Limb (tissue), 2 donors: ENCODE results near the gene STARD3.

Source experiments
- DNase-seq, 2 donors: peaks; one replicate each; pipeline ENCODE4 v3.0.0-alpha.2; 2016; ENCODE audit errors: extremely low spot score in 2 of 2

The STARD3 gene

GRCh38 chr17:39635614-39636176 is 1.2 kb upstream of the STARD3 start:
- DNase-seq, result no peak

- DNase-seq, result no peak
Measured at GRCh38 chr17:39636587-39636926, 387 bp upstream of the STARD3 start.

- no peak for DNase-seq
Measured at GRCh38 chr17:39638317-39638716, 1.4 kb downstream of the STARD3 start.

- DNase-seq, result no peak
Measured at GRCh38 chr17:39639043-39639442, 2.1 kb downstream of the STARD3 start.

GRCh38 chr17:39639566-39640458 is 2.9 kb downstream of the STARD3 start:
- no peak for DNase-seq

GRCh38 chr17:39640591-39641031 is 3.7 kb downstream of the STARD3 start:
- DNase-seq, result no peak

- DNase-seq, result no peak
Measured at GRCh38 chr17:39641097-39641496, 4.2 kb downstream of the STARD3 start.

- no peak for DNase-seq
Measured at GRCh38 chr17:39641883-39642282, 4.9 kb downstream of the STARD3 start.

GRCh38 chr17:39642291-39643074 is 5.5 kb downstream of the STARD3 start:
- no peak for DNase-seq

GRCh38 chr17:39643271-39643670 is 6.3 kb downstream of the STARD3 start:
- DNase-seq, result no peak

GRCh38 chr17:39647256-39647655 is 10.3 kb downstream of the STARD3 start:
- no peak for DNase-seq

- no peak for DNase-seq
Measured at GRCh38 chr17:39648616-39649366, 11.8 kb downstream of the STARD3 start.

GRCh38 chr17:39650121-39650579 is 13.2 kb downstream of the STARD3 start:
- DNase-seq, result no peak

GRCh38 chr17:39651923-39652586 is 15.1 kb downstream of the STARD3 start:
- no peak for DNase-seq

GRCh38 chr17:39652587-39653315 is 15.8 kb downstream of the STARD3 start:
- no peak for DNase-seq

- no peak for DNase-seq
Measured at GRCh38 chr17:39653316-39653661, 16.3 kb downstream of the STARD3 start.

- DNase-seq, result no peak
Measured at GRCh38 chr17:39653662-39654331, 16.9 kb downstream of the STARD3 start.

GRCh38 chr17:39655105-39655504 is 18.2 kb downstream of the STARD3 start:
- no peak for DNase-seq

- DNase-seq, result no peak
Measured at GRCh38 chr17:39658346-39658745, 21.4 kb downstream of the STARD3 start.

GRCh38 chr17:39658760-39659159 is 21.8 kb downstream of the STARD3 start:
- DNase-seq, result no peak
